Brain microvascular endothelial cell (primary cell): Measurements from ENCODE around the gene CA10.

Experiments used
- DNase-seq: peaks from one replicate; pipeline ENCODE4 v3.0.0-alpha.2; 2020
- H3K27ac ChIP-seq: fragments of 250-450 bp; sonication (Bioruptor Pico); 2 replicates; pipeline ENCODE4 v1.5.1; 2020; ENCODE audit warnings: mild to moderate bottlenecking, moderate library complexity
- H3K27me3 ChIP-seq: fragments of 250-450 bp; sonication (Bioruptor Pico); replicated peaks from 2 replicates; pipeline ENCODE4 v1.5.1; 2020; ENCODE audit warnings: mild to moderate bottlenecking
- H3K36me3 ChIP-seq: fragments of 250-450 bp; sonication (Bioruptor Pico); replicated peaks from 2 replicates; pipeline ENCODE4 v1.5.1; 2020; ENCODE audit warnings: mild to moderate bottlenecking
- H3K4me3 ChIP-seq: 2 replicates; pipeline ENCODE4 v1.5.1; 2011; ENCODE audit warnings: low read depth, mild to moderate bottlenecking, control low read depth, low read length, moderate library complexity
- in situ Hi-C: cut with HindIII; loops from 2 replicates; pipeline ENCODE4 v1.10.0; 2017; ENCODE audit warnings: low sequenced_read_pairs, low pct_ligation_motif_present
- TF ChIP-seq, protein P1 (sequence below): IDR thresholded peaks from 2 replicates; pipeline ENCODE4 v1.5.1; 2011; ENCODE audit warnings: low read depth, mild to moderate bottlenecking, moderate library complexity, low read length, control low read depth, inconsistent platforms; ENCODE audit errors: missing control alignments

Gene CA10

DNA sequence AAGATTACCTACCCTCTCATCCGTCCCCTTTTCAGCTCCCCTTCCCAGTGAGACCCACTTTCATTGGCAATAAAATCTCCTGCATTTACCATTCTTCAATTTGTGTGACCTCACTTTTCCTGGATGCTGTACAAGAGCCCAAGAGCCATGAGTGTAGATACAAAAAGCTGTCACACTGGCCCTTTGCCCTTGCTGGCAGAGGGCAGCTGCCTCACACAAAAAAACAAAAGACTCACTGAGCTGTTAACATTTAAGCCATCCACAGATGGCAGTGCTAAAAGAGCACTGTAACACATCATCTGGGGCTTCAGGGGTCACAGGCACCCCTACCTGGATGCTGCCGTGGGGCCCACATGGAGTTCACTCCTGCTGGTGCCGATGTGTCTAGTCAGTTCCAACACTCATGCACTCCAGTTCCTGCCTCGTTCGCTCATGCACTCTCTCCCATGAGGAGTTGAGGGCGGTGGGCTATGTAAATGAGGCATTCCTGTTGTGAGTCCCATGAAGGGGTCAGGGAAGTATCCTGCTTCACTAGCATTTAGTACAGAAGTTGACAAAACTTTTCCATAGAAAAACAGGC lies 123.1 kb downstream of the CA10 start:
- H3K36me3 ChIP-seq: no peaks in the 10 kb centered on the region
- no peak overlapping the region for H3K4me3 ChIP-seq
- in situ Hi-C loops: no loop called here
- H3K27ac ChIP-seq: no peak overlapping the region
- no peak for DNase-seq
- H3K27me3 ChIP-seq: no peaks in the 10 kb centered on the region
- TF ChIP-seq, protein P1, sequence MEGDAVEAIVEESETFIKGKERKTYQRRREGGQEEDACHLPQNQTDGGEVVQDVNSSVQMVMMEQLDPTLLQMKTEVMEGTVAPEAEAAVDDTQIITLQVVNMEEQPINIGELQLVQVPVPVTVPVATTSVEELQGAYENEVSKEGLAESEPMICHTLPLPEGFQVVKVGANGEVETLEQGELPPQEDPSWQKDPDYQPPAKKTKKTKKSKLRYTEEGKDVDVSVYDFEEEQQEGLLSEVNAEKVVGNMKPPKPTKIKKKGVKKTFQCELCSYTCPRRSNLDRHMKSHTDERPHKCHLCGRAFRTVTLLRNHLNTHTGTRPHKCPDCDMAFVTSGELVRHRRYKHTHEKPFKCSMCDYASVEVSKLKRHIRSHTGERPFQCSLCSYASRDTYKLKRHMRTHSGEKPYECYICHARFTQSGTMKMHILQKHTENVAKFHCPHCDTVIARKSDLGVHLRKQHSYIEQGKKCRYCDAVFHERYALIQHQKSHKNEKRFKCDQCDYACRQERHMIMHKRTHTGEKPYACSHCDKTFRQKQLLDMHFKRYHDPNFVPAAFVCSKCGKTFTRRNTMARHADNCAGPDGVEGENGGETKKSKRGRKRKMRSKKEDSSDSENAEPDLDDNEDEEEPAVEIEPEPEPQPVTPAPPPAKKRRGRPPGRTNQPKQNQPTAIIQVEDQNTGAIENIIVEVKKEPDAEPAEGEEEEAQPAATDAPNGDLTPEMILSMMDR: no peak

DNA sequence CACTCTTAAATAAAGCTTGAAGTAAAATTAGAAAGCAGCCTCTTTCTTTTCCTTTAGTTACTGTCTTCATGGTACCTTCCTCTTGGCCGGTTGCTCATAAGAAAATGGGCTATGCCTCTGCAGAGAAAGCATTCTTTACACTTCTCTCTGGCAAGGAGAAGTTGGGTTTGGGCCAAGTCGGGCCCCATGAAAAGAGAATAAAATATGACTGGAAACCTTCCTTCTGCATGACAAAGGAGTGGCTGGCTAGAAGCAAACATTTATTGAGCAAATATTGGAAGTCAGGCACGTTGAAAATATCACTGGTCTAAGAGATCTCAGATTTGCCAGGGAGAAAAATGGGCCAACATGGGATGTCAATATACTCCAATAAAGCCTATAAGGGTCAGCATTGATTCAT lies 126.1 kb downstream of the CA10 start:
- no peaks in the 10 kb centered on the region for H3K27me3 ChIP-seq
- in situ Hi-C loops: no loop called here
- TF ChIP-seq, protein P1: no peak

DNA sequence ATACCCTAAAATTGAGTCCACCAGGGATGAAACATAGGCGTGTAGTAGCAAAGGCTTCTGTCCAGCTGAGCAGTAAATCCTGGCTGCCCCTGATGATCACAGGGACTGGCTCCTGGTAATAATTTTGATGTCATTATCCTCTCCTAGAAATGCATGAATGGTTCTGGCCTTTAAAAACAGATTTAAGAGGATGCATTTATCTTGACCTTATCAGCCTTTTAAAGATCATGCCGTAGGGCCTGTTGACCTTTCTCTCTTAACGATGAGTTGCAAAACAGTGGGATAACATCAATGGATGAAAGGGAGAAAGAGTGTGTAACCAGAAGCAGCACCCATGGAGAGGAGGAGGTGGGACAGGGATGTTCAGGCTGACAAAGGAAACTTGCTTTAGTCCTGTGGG lies 128.5 kb downstream of the CA10 start:
- H3K4me3 ChIP-seq: no peak overlapping the region
- TF ChIP-seq, protein P1: no peak
- in situ Hi-C loops: no loop called here
- no peak for DNase-seq
- no peaks in the 10 kb centered on the region for H3K36me3 ChIP-seq
- H3K27ac ChIP-seq: no peak overlapping the region
- H3K27me3 ChIP-seq: no peaks in the 10 kb centered on the region

More for the DNA sequence above, 126.1 kb downstream of the CA10 start:
- Histone ChIP-seq H3K4me3 (no peak overlapping the region), H3K27ac (no peak overlapping the region), H3K36me3 (no peaks in the 10 kb centered on the region)
- no peak for DNase-seq

DNA sequence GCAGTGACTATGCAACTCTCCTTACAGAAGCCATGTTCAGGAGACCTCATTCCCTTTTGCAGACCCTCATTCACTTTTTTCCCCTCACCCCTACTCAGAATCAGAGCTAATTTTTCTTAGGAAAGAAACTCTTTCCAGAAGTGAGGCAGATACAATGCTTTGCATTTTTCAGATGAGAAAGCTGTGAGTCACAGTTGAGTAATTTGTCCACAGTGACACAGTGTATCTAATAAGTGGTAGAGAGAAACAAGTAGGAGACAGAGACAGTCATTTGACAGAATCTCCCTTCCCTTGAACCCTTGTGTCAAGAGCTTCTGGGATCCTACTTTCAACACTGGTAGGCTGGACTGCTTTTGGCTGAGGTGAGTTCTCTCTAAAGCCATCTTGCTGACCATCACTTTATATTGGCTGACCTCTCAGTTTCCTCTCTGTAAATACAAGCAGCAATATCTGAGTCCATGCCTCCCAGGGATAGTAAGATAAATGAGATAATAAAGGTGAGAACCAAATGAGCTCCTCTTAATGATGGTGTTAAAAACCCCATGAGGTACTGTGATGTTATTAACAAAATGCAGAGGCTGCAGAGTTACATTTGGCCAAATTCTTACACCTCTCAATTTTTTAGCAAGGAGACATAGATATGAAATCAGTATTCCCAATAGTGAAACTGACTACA lies 130.8 kb downstream of the CA10 start:
- TF ChIP-seq, protein P1: no peak
- Histone ChIP-seq H3K27me3 (no peaks in the 10 kb centered on the region), H3K36me3 (no peaks in the 10 kb centered on the region), H3K27ac (no peak overlapping the region), H3K4me3 (no peak overlapping the region)
- peak; percentile 28 for DNase-seq
- in situ Hi-C loops: no loop called here

DNA sequence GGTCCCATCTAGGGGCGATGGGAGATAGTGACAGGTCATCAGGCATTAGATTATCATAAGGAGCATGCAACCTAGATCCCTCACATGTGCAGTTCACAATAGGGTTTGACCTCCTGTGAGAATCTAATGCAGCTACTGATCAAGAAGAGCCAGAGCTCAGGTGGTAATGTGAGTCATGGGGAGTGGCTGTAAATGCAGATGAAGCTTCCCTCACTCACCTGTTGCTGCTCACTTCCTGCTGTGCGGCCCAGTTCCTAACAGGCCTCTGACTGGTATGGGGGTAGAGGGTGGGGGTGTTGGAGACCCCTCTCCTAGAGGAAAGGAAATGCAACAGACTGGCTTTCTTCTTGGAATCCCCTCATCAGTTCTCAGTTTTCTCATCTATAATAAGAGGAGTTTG lies 131.4 kb downstream of the CA10 start:
- H3K36me3 ChIP-seq: no peaks in the 10 kb centered on the region
- H3K27ac ChIP-seq: no peak overlapping the region
- no peak overlapping the region for H3K4me3 ChIP-seq
- TF ChIP-seq, protein P1: no peak
- H3K27me3 ChIP-seq: no peaks in the 10 kb centered on the region
- in situ Hi-C loops: no loop called here
- no peak for DNase-seq

DNA sequence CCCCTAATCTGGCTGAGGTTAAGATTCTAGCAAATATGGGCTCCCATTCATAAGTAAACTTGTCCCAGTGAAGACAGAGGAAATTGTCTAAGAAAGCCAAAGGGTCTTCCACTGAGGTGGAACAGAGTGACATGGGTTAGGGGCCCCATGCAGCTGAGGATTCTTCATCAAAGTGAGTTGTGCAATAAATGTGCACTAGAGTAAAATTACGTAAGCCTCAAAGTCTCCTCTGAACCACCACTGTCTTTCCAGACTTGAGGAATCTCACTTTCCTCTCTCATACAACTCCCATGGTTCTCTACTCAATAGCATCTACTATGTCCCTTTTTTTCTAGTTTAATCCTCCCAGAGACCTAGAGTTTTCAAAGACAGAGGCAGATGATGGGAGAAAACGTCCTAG lies 132.4 kb downstream of the CA10 start:
- H3K27ac ChIP-seq: no peak overlapping the region
- in situ Hi-C loops: no loop called here
- H3K27me3 ChIP-seq: no peaks in the 10 kb centered on the region
- TF ChIP-seq, protein P1: no peak
- no peak for DNase-seq
- no peak overlapping the region for H3K4me3 ChIP-seq
- no peaks in the 10 kb centered on the region for H3K36me3 ChIP-seq
